K562 (cell line): ENCODE measurements around the gene DISC1. TPM values are rescaled to one million over a fixed set of nuclear protein-coding genes. Genes with fewer than 3 reads are reported as not detected.

ENCODE experiments used
- ATAC-seq: fragments of 200-7000 bp; cut with Tn5 transposase; 3 replicates; pipeline ENCODE4 v1.9.1; 2020; ENCODE audit warnings: moderate library complexity
- BruUV-seq: library from RNA; stranded (reverse); fragments of 400-500 nt; replicated peaks from 2 replicates; lab custom pipeline; 2021; lab: Mats Ljungman, UMichigan
- CTCF ChIA-PET: fragments of 300-600 bp; formaldehyde crosslinking; extraction: SDS; loops from one replicate; lab custom pipeline; 2021; ENCODE audit warnings: low intra/inter-chr PET ratio; lab: Yijun Ruan, JAX
- POLR2A ChIA-PET: fragments of 300-600, 350-650 bp; sonication (Branson Sonifier 250); formaldehyde crosslinking; extraction: SDS; loops from one replicate; lab custom pipeline; 2021; ENCODE audit warnings: antibody characterized with exemption, inconsistent platforms; lab: Yijun Ruan, JAX
- DNase-seq, 4 experiments: peaks; one replicate each; pipeline versions ENCODE4 v3.0.0 to v3.0.0-alpha.2; 2011 to 2018; ENCODE audit warnings: low spot score in 3 of 4, mixed read lengths in 3 of 4; ENCODE audit errors: extremely low read depth in 1 of 4
- FAIRE-seq: peaks from 2 replicates; lab custom pipeline; 2011; peaks lifted over from hg19 to GRCh38; lab: Jason Lieb, UNC
- H2AFZ ChIP-seq: 2 replicates; pipeline ENCODE4 v1.6.0; 2011; ENCODE audit warnings: low read depth, low read length, control low read depth, inconsistent platforms
- H3K27ac ChIP-seq: fragments of 200-600 bp; 3 replicates; pipeline ENCODE4 v1.8.0; 2011; ENCODE audit warnings: low read depth, mild to moderate bottlenecking, control low read depth, inconsistent platforms, low read length, moderate library complexity, mixed read lengths; ENCODE audit errors: extremely low read depth
- H3K27me3 ChIP-seq, 2 experiments: fragments of 300-600 bp in 1 of 2; 2 replicates in 1 of 2; 3 replicates in 1 of 2; pipeline versions ENCODE4 v1.6.0 to v1.8.0; 2011; ENCODE audit warnings: inconsistent platforms in 2 of 2, low read length in 2 of 2, mild to moderate bottlenecking in 1 of 2, mixed read lengths in 1 of 2, moderate library complexity in 1 of 2; ENCODE audit not compliant: control insufficient read depth in 2 of 2, insufficient read depth in 2 of 2
- H3K36me3 ChIP-seq: fragments of 300-600 bp; 3 replicates; pipeline ENCODE4 v1.8.0; 2011; ENCODE audit warnings: mild to moderate bottlenecking, low read length, inconsistent platforms; ENCODE audit not compliant: control insufficient read depth, insufficient read depth
- H3K4me1 ChIP-seq, 2 experiments: fragments of 200-600 bp in 1 of 2; replicated peaks in 1 of 2; 2 replicates in 1 of 2; 3 replicates in 1 of 2; pipeline versions ENCODE4 v1.5.1 to v1.8.0; 2011; ENCODE audit warnings: inconsistent platforms in 2 of 2, low read length in 2 of 2, mild to moderate bottlenecking in 1 of 2, mixed read lengths in 1 of 2, moderate library complexity in 1 of 2; ENCODE audit not compliant: control insufficient read depth in 2 of 2, insufficient read depth in 2 of 2
- H3K4me2 ChIP-seq: 2 replicates; pipeline ENCODE4 v1.6.1; 2011; ENCODE audit warnings: low read length, control low read depth, inconsistent platforms, mixed read lengths; ENCODE audit not compliant: insufficient read depth
- H3K4me3 ChIP-seq: fragments of 200-600 bp; sonication (generic), shearing (Covaris generic); 2 replicates; pipeline ENCODE4 v1.5.1; 2016; ENCODE audit warnings: control low read depth, inconsistent platforms
- H3K79me2 ChIP-seq: fragments of 200-600 bp; 3 replicates; pipeline ENCODE4 v1.8.0; 2011; ENCODE audit warnings: low read length, inconsistent platforms; ENCODE audit not compliant: control insufficient read depth, insufficient read depth
- H3K9ac ChIP-seq, 2 experiments: 2 replicates each; pipeline versions ENCODE4 v1.6.0 to v1.6.1; 2011; ENCODE audit warnings: low read depth in 2 of 2, low read length in 2 of 2, control low read depth in 1 of 2, inconsistent platforms in 1 of 2, mild to moderate bottlenecking in 1 of 2, mixed read lengths in 1 of 2; ENCODE audit not compliant: insufficient read depth in 1 of 2
- H3K9me1 ChIP-seq: one replicate; pipeline ENCODE4 v1.6.0; 2011; ENCODE audit warnings: inconsistent platforms, mild to moderate bottlenecking, low read length, moderate library complexity; ENCODE audit not compliant: control insufficient read depth, insufficient read depth
- H3K9me3 ChIP-seq: replicated peaks from 2 replicates; pipeline ENCODE4 v1.5.1; 2011; ENCODE audit warnings: low read depth, low read length, inconsistent platforms; ENCODE audit not compliant: control insufficient read depth, insufficient read depth
- H4K20me1 ChIP-seq: replicated peaks from 2 replicates; pipeline ENCODE4 v1.6.1; 2011; ENCODE audit warnings: low read length, inconsistent platforms, mixed read lengths; ENCODE audit not compliant: control insufficient read depth, insufficient read depth
- CEBPG ChIP-seq, 3 experiments: fragments of 200-800 bp in 1 of 3; sonication (Bioruptor generic) in 1 of 3; sonication (generic) in 1 of 3; formaldehyde crosslinking in 1 of 3; IDR thresholded peaks in 2 of 3; conservative IDR thresholded peaks in 1 of 3; 2 replicates each; pipeline versions ENCODE4 v1.6.1 to v1.8.0; 2016 to 2022; ENCODE audit warnings: missing compliant biosample characterization in 2 of 3, missing genetic modification characterization in 2 of 3, mild to moderate bottlenecking in 1 of 3, missing genetic modification reagents in 1 of 3
- MTA3 ChIP-seq: fragments of 450-650 bp; formaldehyde crosslinking; IDR thresholded peaks from 2 replicates; pipeline ENCODE4 v1.6.1; 2017; ENCODE audit warnings: mild to moderate bottlenecking, borderline replicate concordance
- ZNF584 ChIP-seq: fragments of 200-800 bp; sonication (Bioruptor generic); IDR thresholded peaks from 2 replicates; pipeline ENCODE4 v1.6.1; 2016; ENCODE audit warnings: low read depth, mild to moderate bottlenecking, missing genetic modification characterization, missing compliant biosample characterization
- WGBS: fragments of 100-300 bp; shearing (Covaris generic); methylation state at CpG from one replicate; pipeline ENCODE4 v1.1.6; 2016; ENCODE audit warnings: low coverage, mixed read lengths; ENCODE audit not compliant: insufficient coverage; ENCODE audit errors: missing lambda C conversion rate; 5-methylcytosine and 5-hydroxymethylcytosine counted together
- in situ Hi-C: fragments of 300-500 bp; cut with MboI; formaldehyde crosslinking; loops from 4 replicates; pipeline ENCODE4 v1.15.0; 2018; ENCODE audit warnings: inconsistent platforms, mixed read lengths
- intact Hi-C: fragments of 100-400 bp; cut with micrococcal nuclease; formaldehyde crosslinking; loops from 2 replicates; pipeline ENCODE4 v1.14.2; 2022
- polyA plus RNA-seq, 8 experiments: library from polyadenylated mRNA; depleted of rRNA in 4 of 8; stranded (reverse) in 5 of 8; unstranded in 3 of 8; fragments of >200 nt; fragmentation: Nextera tagmentation in 2 of 8; fragmentation: Illumina TruSeq in 1 of 8; extraction: Ambion mirVana in 2 of 8; extraction: Trizol in 1 of 8; gene quantifications; 2 replicates each; pipeline versions ENCODE4 v1.2.1 to v1.2.3, GENCODE V29; 2011 to 2014; ENCODE audit warnings: inconsistent platforms in 1 of 8, missing spikeins in 1 of 8
- total RNA-seq, 7 experiments: library from RNA; depleted of rRNA in 6 of 7; stranded (reverse); fragments of >200 nt in 6 of 7; fragmentation: Illumina TruSeq in 2 of 7; extraction: Trizol in 2 of 7; gene quantifications; 2 replicates each; pipeline versions ENCODE4 v1.2.1 to v1.2.3, GENCODE V29; 2011 to 2021; ENCODE audit warnings: low replicate concordance in 1 of 7

The DISC1 gene
- total and polyA plus RNA-seq, 9 of the 15 experiments (the other 6 are each of a cell fraction or from before 2014, with no cell fraction given), result 0.01 to 0.11 (median 0.08) TPM; not detected in 1

- Histone ChIP-seq H3K9me3 (no peaks in the 10 kb centered on the region; the same call in 1 of the 2 replicates), H3K9ac (no peak overlapping the region), H3K9me1 (no peaks in the 10 kb centered on the region), H2AFZ (no peak overlapping the region), H3K4me1 (no peaks in the 10 kb centered on the region), H3K27me3 (0 out of 5 replicates have a peak, but pooled peaks cover 0 to 3% of the 10 kb centered on the region in 2 experiments), H3K79me2 (no peaks in the 10 kb centered on the region), H4K20me1 (no peaks in the 10 kb centered on the region), H3K4me2 (no peak overlapping the region), H3K36me3 (no peaks in the 10 kb centered on the region), H3K4me3 (no peak overlapping the region), H3K27ac (no peak overlapping the region)
- in situ Hi-C loops, result no loop called here
- BruUV-seq, result no TSS peak
- CTCF ChIA-PET, result no interaction called here
- FAIRE-seq (no peak), ATAC-seq (no peak), DNase-seq (no peak)
- TF ChIP-seq MTA3 (no peak), CEBPG (CRISPR knock-in tag; IDR thresholded peaks at IDR 0.05) (no peak), CEBPG (tag; conservative IDR thresholded peaks at IDR 0.05 in 1 of 2, IDR thresholded peaks at IDR 0.05 in 1 of 2) (peak; percentile 22 to 57; a peak in 2 of 4 replicates), ZNF584 (CRISPR knock-in tag) (0 out of 2 replicates have a peak, but pooled peaks have one; percentile 5)
- intact Hi-C loops, result no loop called here
- WGBS, result 0% methylated on average over 14 of the region's 15 CpGs
- POLR2A ChIA-PET, result interaction anchor here (1.2 kb wide), 1 partner anchor 20 kb away, joined by 4 read pairs; no protein-coding TSS in a partner anchor
These were observed 307.4 kb downstream of the DISC1 start for GRCh38 chr1:231933711-231934626.
